Hematopoietic multipotent progenitor cell treated with erythropoietin and hydrocortisone succinate and interleukin-3 and kit ligand, for 17 days (in vitro differentiated cells): ENCODE measurements around the gene COL2A1.
"Not testable (repeated sequence)": the region's sequence is repeated elsewhere in the genome, so short reads cannot be mapped to it uniquely, and the experiment has no call there.

Experiments used
- DNase-seq: peaks from one replicate; pipeline ENCODE4 v3.0.0-alpha.2; 2015; ENCODE audit warnings: low spot score

COL2A1 gene

DNA sequence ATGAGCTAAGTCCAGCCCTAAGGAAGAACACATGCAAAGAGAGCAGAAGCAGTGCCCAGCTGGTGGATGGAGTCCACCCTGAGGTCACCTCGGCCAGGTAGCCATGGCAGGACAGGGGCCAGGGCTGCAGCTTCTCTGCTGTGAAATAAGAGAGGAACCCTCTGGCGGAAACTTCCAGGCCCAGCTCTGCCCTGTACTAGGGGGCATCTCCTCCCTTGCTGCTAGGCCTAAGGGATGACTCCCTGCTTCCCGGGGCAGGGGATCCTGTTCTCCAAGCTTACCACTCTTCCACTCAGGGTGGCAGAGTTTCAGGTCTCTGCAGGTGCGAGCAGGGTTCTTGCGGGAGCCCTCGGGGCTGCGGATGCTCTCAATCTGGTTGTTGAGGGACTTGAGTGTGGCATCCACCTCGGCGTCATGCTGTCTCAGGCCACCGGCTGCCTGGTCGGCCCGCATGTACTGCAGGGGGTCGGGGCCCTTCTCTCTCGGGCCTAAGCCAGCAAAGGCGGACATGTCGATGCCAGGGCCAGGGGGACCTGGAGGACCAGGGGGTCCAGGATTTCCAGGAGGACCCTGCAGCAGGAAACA, 29.1 kb downstream of the COL2A1 start:
- no peak for DNase-seq

DNA sequence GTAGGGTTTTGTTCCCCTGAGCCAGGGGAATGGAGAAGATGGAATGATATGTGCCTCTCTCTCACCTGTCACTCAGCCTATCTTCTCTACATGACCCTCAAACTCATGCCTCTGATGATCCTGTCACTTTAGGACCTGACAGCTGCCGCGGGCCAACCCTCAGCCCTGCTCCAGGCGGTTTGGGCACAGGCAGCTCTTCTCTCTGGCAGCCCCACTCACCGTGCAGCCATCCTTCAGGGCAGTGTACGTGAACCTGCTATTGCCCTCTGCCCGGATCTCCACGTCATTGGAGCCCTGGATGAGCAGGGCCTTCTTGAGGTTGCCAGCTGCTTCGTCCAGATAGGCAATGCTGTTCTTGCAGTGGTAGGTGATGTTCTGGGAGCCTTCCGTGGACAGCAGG, 30.4 kb downstream of the COL2A1 start:
- DNase-seq = no peak

DNA sequence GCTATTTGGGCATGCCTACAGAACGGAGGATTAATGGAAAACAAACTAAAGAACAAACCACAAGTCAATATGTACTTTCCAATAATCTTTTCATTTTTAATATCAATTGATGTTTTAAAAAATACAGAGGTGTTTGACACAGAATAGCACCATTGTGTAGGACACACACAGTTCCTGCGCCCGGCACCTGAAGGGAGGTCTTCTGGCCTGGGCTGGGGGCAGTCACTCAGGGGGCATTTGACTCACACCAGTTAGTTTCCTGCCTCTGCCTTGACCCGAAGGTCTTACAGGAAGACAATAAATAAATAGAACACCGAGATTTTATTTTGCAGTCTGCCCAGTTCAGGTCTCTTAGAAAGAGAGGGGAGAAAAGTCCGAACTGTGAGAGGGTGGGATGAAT, 31.4 kb downstream of the COL2A1 start:
- DNase-seq = no peak

DNA sequence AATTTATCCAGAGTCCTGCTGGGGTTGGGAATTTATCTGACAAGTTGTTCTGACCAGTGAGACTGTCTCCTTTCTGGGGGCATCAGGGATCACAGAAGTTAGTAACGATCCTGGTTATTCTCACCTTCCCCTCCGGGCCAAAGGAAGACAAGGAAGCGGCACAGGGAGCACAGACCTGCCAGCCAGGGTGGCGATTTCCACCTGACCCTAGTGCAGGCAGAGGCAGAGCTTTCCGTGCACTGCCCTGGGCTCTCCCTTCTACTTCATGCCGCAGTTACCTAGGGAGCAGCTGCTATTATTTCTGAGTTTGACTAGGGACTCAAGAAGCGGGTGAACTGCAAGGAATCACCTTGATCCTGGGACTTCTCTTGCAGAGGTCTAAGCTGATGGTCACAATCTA, 33.4 kb downstream of the COL2A1 start:
- DNase-seq = no peak

DNA sequence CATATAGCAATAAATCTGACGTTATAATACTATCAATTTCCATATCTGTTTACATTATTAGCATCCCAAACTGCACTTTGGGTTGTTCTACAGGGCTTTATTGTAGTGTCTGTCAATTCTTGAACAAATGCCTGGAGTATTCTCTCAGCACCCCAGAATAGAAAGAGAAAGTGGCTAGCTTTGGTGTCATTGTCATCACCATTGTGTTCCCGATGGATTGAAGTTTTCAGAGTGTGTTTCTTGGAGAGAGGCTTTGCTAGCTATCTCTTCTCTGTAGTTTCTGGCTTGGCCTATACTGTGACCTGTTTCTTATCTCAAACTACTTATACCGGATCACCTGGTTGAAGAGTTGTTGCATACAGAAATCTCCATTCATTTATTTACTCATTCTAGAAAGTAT, 34.4 kb downstream of the COL2A1 start:
- DNase-seq = no peak

DNA sequence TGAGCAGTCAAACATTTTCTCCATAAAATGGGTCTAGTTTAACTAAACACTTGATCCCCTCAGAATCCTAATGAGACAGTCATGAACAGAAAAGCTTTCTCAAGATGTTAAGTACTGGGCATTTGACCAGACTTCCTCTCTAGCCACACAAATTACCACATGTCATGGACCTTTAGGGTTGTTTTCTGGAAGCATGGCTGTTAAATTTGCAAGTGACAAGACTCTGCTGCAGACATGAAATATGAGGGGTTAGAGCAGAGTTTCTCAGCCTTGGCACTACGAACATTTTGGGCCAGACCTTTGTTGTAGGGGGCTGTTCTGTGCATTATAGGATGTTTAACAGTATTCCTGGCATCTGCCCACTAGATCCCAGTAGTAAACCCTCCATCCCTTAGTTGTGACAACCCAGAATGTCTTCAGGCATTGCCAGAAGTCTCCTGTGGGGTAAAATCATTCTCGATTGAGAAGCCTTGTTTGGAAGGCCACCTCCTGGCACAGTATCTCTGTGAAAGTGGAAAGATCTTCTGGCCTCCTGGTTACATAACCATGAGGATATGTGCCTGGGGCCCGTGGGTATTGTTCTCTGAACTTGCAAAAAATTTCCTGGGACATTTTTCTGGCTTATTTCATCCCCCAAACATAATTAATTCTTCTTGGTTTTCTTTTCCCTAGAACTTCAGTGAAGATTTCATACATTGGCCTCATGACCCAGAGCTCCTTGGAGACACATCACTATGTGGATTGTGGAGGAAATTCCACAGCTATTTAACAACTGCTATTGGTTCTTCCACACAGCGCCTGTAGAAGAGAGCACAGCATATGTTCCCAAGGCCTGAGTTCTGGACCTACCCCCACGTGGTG, 36.6 kb downstream of the COL2A1 start:
- DNase-seq = no peak

DNA sequence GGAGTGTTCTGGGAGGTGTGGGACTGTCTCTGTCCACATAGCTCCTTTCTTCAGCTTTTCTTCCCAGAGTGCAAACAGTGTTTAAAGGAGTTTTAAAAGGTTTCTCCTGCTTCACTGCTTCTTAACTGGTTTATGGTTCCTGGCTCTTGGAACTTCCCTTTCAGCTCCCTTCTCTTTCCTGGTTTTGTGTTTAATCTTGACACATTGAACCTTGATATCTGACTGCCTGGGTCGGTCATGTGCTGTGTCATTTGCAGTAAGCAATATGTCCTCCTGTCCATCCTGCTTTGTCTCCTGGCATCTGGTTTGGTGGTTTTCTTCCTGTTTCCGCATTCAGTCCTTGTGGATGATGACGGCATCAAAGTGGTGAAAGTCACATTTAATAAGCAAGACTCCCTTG, 38.7 kb downstream of the COL2A1 start:
- DNase-seq = no peak

DNA sequence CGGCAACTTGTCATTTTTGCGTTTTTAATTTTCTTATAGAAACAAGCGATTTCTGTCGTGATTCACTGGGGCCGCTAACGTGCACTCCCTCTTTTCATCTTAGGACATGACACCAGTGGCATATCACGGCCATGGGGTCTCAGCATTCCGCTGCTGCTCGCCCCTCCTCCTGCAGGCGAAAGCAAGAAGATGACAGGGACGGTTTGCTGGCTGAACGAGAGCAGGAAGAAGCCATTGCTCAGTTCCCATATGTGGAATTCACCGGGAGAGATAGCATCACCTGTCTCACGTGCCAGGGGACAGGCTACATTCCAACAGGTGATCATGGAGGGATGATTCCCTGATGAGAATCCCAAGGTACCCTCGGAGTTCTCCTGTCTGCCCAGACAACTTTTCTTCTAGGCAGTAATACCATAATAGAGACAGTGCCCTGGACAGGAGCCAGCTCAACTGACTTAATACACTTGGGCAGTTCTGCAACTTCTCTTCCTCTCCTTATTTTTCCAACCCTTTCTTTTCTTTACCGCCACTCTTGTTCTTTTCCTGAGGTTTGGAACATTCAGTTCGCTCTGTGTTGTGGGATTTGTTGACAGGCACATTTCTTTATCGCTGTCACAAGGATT, 40.1 kb downstream of the COL2A1 start:
- DNase-seq = peak; percentile 31

DNA sequence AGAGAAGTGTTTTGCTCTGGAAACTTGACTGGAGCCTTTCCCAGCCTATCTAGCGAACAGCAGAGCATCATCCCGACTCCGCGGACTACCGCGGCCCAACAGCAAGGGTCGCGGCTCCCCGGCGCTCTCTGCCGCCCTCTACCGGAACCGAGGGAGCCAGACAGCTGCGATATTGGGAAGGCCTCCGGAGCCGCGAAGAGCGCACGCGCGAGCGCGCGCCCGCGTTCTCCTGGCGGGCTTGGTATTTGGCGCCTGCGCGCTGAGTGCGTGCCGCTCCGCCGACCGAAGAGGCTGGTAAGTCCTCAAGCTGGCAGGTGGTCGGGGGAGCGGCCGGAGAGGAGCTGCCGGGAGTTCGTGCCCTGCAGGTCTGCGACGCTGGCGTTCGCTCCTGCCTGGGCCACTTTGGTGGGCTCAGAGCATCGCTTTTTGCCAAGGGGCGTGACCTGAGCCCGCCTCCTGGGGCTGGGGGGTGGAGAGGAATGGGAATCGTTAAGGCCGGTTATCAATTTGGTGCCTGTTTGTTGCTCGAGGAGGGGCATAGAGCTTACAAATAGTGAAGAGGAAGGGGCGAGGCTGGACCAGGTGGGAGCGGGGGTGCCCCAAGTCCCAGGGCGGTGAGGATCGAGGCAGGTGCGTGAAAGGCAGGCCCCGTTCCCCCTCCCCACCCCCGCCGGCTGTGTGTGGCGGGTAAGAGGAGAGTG, 40.8 kb downstream of the COL2A1 start, which contains the start of gene TMEM106C:
TSS of gene TMEM106C (plus strand) at position 257 of the 701 bp plus-strand sequence. CDS start 641 bp downstream, outside the sequence.
- peak; percentile 89 for DNase-seq

DNA sequence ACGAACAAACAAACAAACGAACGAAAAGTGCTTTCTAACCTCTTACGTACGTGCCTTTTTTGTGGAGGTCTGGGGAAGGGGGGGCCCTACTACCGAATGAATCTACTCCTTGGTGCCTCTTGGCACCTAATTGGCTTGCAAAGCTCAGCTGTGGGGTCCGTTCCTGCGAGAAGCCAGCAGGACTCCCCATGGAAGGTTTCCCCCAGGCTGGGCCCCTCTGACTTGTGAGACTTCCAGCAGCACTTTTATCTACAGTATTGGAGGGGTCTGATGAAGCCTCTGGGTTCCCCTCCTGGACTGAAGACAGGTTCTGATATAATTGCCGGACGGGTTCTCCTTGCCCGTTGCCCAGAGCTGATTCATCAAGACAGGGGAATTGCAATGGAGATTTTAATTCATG, 42.1 kb downstream of the COL2A1 start:
- no peak for DNase-seq

DNA sequence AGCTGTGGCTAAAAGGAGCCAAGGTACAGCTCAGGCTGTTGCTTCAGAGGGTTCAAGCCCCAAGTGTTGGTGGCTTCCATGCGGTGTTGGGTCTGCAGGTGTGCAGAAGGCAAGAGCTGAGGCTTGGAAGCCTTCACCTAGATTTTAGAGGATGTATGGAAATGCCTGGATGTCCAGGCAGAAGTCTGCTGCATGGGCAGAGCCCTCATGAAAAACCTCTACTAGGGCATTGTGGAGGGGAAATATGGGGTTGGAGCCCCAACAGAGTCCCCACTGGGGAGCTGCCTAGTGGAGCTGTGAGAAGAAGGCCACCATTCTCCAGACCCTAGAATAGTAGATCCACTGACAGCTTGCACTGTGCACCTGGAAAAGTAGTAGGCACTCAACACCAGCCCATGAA, 46.6 kb downstream of the COL2A1 start:
- not testable (repeated sequence) for DNase-seq

DNA sequence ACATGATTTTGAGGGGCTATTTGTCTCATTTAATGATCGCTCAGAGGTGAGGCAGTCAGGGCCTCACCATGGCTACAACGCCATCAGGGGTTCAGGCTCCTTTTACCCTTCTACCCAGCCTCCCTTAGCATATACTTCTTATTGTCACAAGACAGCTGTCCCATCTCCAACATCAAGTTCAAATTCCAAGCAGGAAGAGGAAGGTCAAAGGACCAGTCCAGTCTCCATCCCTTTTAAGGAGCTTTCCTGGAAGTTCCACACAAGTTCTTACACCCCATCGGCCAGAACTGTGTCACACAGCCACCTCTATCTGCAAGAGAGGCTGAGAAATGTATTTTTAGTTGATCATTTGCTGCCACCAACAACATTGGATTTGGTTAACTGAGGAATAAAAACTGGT, 49.2 kb downstream of the COL2A1 start:
- no peak for DNase-seq

DNA sequence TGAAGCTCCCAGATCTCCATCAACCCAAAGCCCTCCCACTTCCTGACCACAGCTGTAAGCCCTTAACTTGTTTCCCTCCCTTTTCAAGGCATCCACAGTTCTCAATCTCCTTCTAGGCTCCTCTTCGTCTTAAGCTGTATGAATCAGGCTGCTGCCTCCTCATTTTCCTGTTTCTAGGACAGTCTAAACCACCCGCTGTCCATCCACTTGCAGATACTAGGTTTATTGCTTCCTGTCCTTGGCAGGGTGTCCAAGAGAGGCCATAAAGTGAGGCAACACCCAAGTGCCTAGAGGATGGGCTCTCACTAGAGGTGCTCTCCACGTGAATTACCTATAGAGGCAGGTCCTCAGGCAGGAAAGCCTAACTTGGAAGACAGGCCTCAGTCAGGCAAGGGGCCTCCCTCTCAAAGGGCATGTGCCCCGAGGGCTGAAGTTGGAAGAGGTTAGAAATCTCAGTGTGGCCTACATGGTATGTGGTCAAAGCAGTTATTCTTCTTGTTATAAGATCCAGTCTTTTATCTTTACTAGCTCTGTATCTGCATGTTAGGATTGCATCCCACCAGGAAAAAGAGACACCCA, 49.7 kb downstream of the COL2A1 start:
- DNase-seq = no peak

DNA sequence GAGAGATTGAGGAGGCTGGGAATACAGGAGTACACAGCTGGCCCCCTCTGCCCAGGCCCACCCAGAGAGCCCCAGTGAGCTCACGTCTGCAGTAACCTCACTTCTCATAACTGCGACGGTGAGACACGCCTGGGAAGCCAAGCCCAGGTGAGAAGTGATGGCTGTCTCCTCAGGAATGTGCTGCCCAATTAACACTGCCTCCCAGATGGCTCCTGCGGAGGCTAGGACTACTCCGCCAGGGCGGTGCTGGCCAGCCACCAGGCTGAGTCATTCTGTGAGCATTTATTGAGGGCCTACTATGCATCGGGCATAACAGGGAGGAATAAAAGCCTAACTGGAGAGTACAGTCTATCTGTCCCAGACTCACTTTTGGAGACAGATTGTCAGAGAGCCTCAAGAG, 50.2 kb downstream of the COL2A1 start:
- DNase-seq = no peak

DNA sequence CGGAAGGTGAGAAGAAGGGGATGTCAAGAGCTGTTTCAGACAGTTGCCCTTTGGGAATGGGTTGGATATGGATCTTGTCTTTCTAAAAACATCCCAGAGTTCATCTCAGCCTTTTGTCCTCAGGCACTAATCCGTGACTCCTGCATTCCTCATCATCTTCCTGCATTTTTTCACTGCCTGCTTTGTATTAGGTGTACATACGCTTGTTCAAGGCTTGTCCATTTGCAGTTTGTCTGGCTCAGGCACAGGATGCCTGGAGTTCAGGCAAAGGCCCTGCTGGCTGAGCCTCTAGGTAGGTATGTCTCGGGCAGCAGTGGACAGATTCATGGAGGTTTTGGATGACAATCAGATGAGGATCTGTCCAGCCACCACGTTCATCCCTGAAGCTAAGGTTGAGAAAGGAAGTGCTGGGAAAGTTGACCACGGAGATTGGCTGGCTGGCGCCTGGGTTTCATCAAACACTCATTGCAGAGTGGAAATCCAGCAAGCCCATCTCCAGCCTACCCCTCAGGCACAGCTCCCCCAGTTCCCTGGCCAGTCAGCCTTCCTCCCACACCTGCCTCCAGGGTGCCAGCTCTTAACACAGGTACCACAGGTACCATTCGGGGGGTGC, 53.3 kb downstream of the COL2A1 start:
- no peak for DNase-seq

DNA sequence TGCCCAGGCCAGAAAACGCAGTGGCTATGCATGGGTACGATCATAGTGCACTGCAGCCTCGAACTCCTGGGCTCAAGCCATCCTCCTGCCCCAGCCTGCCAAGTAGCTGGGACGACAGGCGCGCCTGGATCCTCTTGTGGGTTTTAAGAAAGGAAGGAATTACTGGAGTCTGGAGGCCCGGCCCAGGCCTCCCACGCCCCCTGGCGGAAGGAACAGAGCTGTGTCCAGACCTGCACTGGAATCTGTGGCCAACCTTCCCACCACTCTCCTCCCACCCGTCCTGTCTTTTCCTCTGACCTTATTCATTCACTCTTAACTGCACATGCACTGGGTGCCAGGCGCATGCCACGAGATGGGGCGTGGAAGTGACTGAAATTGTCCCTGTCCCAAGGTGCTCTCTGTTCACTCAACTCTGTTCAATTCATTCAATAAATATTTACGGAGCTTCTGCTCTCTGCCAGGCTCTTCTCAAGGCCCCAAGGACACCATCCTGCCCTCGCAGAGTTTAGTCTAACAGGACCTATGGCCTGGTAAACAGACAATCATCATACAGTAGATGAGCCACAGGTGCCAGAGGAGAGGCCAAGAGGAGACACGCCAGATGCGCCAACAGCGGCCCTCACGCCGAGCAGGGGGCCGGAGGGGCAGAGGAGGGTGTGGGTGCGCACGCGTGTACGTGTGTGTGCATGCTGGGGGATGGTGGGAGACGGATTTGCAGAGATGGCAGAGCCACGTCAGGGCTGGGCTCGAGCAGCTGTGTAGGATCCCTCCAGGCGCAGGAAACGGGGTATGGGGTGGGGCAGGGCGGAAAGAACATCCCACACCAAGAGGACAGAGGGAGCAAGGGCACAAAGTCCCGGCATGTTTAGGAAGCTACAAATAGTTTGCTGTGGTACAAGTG, 54.6 kb downstream of the COL2A1 start:
- peak; percentile 48 for DNase-seq

DNA sequence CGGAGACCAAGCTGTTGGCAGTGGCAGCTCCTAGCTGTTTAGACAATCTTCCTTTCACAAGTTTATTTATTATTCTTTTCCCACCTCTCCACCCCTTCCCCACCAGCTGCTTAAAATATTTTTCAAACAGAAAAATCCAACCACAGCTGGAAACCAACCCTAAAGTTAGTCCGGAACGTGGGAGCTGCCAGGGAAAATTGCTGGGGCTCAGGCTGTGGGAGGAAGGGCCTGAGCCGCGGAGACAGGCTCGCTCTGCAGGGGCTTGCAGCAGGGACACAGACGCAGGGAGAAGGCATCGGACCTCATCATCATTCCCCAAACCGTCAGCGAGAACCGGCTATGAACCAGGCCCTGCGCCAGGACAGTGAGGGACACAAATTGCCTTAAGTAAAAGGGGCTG, 56.9 kb downstream of the COL2A1 start:
- DNase-seq = no peak

DNA sequence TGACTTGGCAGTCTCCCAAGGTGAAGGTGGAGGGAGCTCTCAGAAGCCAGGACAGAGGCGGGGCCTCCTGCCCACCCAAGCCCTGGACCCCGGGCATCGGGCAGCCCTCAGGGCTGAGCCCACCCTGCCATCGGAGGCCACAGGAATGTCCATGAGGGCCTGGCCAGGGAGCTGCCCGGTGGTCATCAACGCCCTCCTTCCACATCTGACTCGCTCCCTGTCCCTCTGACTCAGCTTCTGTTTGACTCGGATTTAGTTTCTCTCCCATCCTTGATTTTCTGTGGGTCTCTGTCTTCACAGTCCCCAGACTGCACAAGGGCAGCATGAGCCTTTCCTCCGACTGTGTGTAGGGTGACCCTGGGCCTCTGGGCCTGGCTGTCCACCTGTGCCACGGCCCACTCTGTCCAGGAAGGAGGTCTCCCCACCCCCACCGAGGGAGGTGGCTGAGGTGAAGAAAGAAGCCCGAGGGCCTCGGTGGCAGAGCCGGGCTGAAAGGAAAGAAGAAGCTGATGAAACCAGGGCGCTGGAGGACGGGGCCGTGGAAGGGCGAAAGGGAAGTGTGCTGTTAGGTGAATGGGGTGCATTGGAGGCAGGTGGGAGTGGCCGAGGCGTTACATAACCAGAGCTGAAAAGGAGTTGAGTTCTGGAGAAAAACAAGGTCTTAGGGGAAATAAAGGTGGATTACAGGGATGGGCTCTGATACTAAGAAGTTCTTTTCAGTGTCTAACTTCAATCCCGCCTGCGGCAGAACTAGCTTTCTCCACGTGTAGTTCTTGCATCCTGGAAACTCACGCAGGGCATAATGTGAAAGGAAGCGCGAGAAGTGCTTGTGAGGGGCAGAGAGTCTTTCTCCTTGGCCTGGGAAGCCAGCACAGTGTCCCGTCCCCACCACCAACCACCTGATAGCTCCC, 57.6 kb downstream of the COL2A1 start:
- DNase-seq = no peak

DNA sequence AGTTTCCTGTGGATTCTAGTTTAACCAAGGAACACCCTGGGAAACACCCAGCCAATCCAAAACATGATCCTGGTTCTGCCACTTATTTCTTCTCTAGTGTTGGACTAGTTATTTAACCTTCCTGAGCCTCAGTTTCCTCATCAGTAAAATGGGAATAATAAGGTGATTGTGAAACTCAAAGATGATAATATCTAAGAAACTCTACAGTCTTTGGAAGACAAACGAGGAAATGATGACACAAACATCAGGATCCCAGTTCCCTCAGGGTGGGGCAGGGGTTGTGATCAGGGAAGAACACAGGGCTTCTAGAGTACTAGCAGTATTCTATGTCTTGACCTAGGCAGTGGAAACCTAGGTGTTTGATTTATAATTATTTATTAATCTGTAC, 58.9 kb downstream of the COL2A1 start:
- DNase-seq = no peak
